NCI-H345 (cell line): ENCODE results near the gene PTGFRN.

Experiments used
- DNase-seq: peaks from one replicate; lab custom pipeline; 2025; lab: John Stamatoyannopoulos, UW

Gene PTGFRN

DNA sequence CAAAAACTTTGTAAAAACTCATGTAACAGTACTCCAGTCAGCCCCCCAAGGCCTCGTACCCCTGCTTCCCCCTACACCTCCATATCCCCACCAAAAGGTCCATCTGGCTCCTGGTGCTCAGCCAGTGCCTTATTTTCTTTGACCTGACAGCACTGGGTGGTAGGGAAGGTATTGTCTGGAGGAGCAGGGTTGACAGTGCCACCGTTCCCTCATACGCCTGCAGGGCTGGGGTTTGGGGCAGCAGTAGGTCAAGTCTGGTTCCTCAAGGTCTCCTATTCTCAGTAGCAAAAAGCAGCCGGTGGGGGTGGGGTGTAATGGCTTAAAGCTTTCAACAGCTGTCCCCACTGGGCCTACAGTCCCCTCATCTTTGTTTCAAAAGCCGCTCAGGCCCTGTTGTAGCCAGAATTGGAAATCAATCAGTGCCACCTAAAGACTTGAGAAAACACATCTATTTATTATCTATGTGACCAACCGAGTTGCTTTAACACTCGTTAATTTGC is 125.1 kb downstream of the PTGFRN start:
- no peak for DNase-seq

DNA sequence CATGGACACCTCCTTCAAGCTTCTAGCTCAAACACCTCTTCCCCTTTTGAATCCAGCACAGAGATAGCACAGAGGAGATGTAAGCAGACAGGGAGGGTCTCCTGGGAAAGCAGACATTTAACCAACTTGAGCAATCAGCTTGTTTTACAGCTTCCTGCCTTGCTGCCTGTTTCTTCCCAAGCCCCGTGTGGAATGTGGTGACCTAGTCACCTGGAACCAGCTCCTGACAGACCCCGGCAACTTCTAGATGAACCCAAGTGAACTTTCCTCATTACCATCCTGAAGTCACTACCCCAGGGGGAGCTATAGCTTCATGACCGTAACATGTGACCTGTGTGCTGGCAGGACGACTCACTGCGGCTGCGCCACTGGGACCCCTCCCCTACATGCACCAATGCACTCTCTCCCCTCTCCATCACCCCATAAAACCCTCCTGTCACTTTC is 126.3 kb downstream of the PTGFRN start:
- DNase-seq, result no peak

DNA sequence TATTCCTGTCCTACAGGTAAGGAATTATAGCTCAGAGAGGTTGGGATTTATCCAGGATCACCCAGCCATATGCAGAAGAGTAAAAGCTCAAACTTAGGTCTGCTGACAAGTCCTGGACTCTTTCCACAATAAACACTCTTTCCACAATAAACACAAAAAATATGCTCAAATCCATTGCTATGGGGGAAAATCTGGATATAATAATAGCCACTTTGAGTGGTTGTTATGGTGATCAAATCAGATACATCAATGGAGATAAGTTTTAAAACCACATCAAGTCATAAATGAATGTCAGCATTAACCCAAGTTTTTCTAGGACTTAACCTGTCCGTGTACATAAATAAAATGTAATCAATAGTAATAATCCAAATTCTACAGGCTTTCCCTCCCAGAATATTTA is 128.1 kb downstream of the PTGFRN start:
- no peak for DNase-seq

DNA sequence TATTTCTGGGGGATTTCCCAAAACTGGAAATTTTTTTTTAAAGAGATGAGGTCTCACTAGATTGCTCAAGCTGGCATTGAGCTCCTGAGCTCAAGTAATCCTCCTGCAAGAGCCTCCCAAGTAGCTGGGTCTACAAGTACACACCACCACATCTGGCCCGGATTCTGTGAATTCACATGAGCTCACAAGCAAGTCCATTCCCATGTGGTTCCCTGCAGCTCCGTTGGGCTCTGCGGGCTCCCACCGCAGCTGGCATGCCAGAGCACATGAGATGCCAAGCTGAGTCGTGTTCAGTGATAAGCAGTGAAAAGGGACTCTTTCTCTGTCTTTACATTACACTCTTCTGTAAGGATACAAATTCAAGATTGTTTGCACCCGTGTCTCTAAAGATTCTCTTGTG is 128.5 kb downstream of the PTGFRN start:
- DNase-seq, result no peak
